Right atrium auricular region (tissue), 2 donors: ENCODE data around the gene RNU6-1. TPM values are rescaled to one million over a fixed set of nuclear protein-coding genes. Genes with fewer than 3 reads are reported as not detected.
A peak's percentile ranks its signal among the peaks of the same experiment; 100 is the strongest.

Source experiments
- DNase-seq: peaks from one replicate; pipeline ENCODE4 v3.0.0-alpha.2; 2019; ENCODE audit warnings: low spot score
- H3K27ac ChIP-seq, 2 donors: fragments of 200-600 bp; sonication (generic); 1 replicate in 1 of 2; 2 replicates in 1 of 2; pipeline ENCODE4 v1.5.1; 2016 to 2019
- H3K27me3 ChIP-seq, 2 donors: fragments of 200-600 bp; sonication (generic); one replicate each; pipeline versions ENCODE4 v1.5.1 to v1.6.0; 2017 to 2019
- H3K36me3 ChIP-seq: fragments of 200-600 bp; sonication (generic); one replicate; pipeline ENCODE4 v1.5.1; 2016
- H3K4me1 ChIP-seq, 2 donors: fragments of 200-600 bp; sonication (generic); one replicate each; pipeline versions ENCODE4 v1.5.1 to v1.6.0; 2017 to 2019
- H3K4me3 ChIP-seq, 2 donors: fragments of 200-600 bp; sonication (generic); 1 replicate in 1 of 2; 2 replicates in 1 of 2; pipeline ENCODE4 v1.5.1; 2017 to 2019; ENCODE audit warnings: mild to moderate bottlenecking in 1 of 2, moderate library complexity in 1 of 2
- H3K9me3 ChIP-seq, 2 donors: fragments of 200-600 bp; sonication (generic); one replicate each; pipeline ENCODE4 v1.5.1; 2019
- total RNA-seq, 2 donors: library from RNA; depleted of rRNA; stranded (reverse); fragments of >200 nt; gene quantifications; one replicate each; pipeline ENCODE4 v1.1.0, GENCODE V29; 2016
- TF ChIP-seq, protein P1 (sequence below), 2 donors: fragments of 200-600 bp; sonication (generic); IDR thresholded peaks; one replicate each; pipeline ENCODE4 v1.5.1; 2019; ENCODE audit warnings: antibody characterized with exemption in 2 of 2

Gene RNU6-1
- total RNA-seq, 2 donors from 2014 or later: not detected

GRCh38 chr15:67849538-67849937 is 9.7 kb upstream of the RNU6-1 start:
- Histone ChIP-seq H3K27me3 (no peaks in the 10 kb centered on the region), H3K36me3 (no peaks in the 10 kb centered on the region), H3K9me3 (no peaks in the 10 kb centered on the region), H3K27ac (no peak overlapping the region), H3K4me1 (no peaks in the 10 kb centered on the region), H3K4me3 (no peak overlapping the region)
- TF ChIP-seq, protein P1, sequence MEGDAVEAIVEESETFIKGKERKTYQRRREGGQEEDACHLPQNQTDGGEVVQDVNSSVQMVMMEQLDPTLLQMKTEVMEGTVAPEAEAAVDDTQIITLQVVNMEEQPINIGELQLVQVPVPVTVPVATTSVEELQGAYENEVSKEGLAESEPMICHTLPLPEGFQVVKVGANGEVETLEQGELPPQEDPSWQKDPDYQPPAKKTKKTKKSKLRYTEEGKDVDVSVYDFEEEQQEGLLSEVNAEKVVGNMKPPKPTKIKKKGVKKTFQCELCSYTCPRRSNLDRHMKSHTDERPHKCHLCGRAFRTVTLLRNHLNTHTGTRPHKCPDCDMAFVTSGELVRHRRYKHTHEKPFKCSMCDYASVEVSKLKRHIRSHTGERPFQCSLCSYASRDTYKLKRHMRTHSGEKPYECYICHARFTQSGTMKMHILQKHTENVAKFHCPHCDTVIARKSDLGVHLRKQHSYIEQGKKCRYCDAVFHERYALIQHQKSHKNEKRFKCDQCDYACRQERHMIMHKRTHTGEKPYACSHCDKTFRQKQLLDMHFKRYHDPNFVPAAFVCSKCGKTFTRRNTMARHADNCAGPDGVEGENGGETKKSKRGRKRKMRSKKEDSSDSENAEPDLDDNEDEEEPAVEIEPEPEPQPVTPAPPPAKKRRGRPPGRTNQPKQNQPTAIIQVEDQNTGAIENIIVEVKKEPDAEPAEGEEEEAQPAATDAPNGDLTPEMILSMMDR (IDR thresholded peaks at IDR 0.05): no peak
- DNase-seq: no peak

GRCh38 chr15:67845974-67846373 is 6.1 kb upstream of the RNU6-1 start:
- no peak overlapping the region for H3K4me3 ChIP-seq
- H3K9me3 ChIP-seq: no peaks in the 10 kb centered on the region
- H3K4me1 ChIP-seq: peaks cover 0 to 4% of the 10 kb centered on the region in 2 donors
- no peaks in the 10 kb centered on the region for H3K27me3 ChIP-seq
- H3K27ac ChIP-seq: no peak overlapping the region
- DNase-seq: no peak
- H3K36me3 ChIP-seq: no peaks in the 10 kb centered on the region
- TF ChIP-seq, protein P1 (IDR thresholded peaks at IDR 0.05): no peak

DNA sequence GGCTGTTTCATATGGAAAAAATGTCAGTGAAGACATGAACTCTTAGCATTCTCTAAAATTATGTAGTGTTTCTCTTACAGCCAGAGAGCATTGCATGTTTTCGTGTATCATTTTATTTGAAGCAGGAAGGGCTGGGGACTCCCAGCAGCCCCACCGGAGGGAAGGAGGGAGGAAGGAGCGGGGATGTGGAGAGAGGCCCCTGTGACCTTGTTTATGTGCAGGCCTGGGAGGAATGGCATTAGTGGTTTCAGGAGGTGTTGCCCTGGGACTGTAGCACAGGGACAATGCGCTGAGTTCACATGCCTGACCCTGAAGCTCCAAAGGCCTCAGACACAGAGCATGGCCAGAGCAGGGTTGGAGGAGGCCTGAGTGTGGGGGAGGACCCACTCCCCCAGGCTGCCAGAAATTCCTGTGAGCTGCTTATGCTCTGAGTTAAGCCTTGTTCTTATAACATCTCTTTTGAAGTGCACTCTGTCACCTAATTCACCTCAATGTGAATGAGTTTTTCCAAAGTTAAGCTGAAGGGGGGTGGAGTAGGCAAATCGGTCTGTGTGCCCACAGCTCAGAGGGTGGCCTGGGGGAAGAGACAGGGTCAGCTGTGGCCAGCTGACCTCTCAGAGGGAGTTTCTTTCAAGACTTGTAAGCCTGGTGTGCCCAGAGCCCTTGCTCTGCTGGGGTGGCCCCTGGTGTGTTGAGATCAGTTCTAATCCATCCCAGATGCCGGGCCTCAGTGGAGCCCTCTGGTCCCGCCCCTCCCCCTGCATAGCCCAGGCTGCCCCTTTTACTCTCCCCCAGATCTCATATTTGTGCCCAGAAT is 3.9 kb upstream of the RNU6-1 start:
- H3K27me3 ChIP-seq: no peaks in the 10 kb centered on the region
- H3K36me3 ChIP-seq: no peaks in the 10 kb centered on the region
- H3K4me1 ChIP-seq: peaks cover 0 to 11% of the 10 kb centered on the region in 2 donors
- no peak overlapping the region for H3K4me3 ChIP-seq
- no peak for DNase-seq
- H3K27ac ChIP-seq: no peak overlapping the region
- H3K9me3 ChIP-seq: no peaks in the 10 kb centered on the region
- TF ChIP-seq, protein P1 (IDR thresholded peaks at IDR 0.05): no peak

DNA sequence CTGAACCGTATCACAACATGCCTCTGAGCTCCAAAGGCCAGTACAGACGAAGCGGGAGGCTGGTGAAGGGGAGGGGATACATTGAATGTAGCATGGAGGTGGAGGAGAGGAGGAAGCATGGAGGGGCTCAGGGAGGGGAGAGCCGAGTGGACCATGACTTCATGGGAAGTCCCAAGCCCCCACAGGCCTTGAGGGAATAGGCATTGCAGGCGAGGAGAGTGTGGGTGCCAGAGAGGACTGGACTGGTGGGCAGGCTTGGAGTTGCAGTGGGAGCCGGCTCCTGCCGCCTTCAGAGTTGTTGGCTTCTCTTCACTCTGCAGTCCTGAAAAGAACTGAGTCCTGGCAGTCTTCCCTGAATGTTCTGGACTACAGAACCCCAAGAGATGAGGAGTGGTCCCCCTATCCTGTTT is 3.3 kb upstream of the RNU6-1 start:
- Histone ChIP-seq H3K27me3 (no peaks in the 10 kb centered on the region), H3K36me3 (no peaks in the 10 kb centered on the region), H3K4me1 (peaks cover 0 to 18% of the 10 kb centered on the region in 2 donors), H3K9me3 (no peaks in the 10 kb centered on the region), H3K27ac (no peak overlapping the region), H3K4me3 (no peak overlapping the region)
- TF ChIP-seq, protein P1 (IDR thresholded peaks at IDR 0.05): no peak
- no peak for DNase-seq

DNA sequence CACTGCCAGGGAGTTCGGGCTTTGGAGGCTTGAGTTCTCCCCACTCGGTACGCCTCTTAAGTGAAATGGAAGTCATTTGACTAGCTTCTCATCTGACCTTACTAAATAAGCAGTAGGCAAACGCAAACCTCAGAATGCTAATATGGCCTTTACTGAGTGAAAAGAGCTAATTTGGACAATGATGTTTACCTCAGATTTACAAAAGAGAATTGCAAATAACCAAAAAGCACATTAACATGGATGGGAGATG is 1.6 kb upstream of the RNU6-1 start:
- Histone ChIP-seq H3K9me3 (no peaks in the 10 kb centered on the region), H3K27ac (peak overlapping the region; percentile 98 to 99), H3K27me3 (no peaks in the 10 kb centered on the region), H3K4me3 (peak overlapping the region; percentile 75 to 94), H3K4me1 (peaks cover 0 to 18% of the 10 kb centered on the region in 2 donors), H3K36me3 (no peaks in the 10 kb centered on the region)
- no peak for DNase-seq
- TF ChIP-seq, protein P1 (IDR thresholded peaks at IDR 0.05): no peak
